HepG2 (cell line): Measurements from ENCODE around the gene MAPK8IP1. TPM values are rescaled to one million over a fixed set of nuclear protein-coding genes. Genes with fewer than 3 reads are reported as not detected.

Source experiments
- BORCS8-MEF2B ChIP-seq: sonication (generic); formaldehyde crosslinking; IDR thresholded peaks from 2 replicates; pipeline ENCODE4 v1.8.0; 2022; ENCODE audit warnings: mild to moderate bottlenecking, missing genetic modification reagents
- CHCHD3 ChIP-seq: sonication (generic); formaldehyde crosslinking; IDR thresholded peaks from 2 replicates; pipeline ENCODE4 v1.8.0; 2022; ENCODE audit warnings: mild to moderate bottlenecking, missing genetic modification reagents, moderate library complexity
- EP300 ChIP-seq, 3 experiments: sonication (generic) in 1 of 3; formaldehyde crosslinking in 1 of 3; IDR thresholded peaks; 2 replicates each; pipeline versions ENCODE4 v1.5.1 to v1.6.1; 2011 to 2020; ENCODE audit warnings: low read depth in 2 of 3, low read length in 2 of 3, borderline replicate concordance in 1 of 3, improper control_type of control experiment in 1 of 3, mild to moderate bottlenecking in 1 of 3, missing genetic modification reagents in 1 of 3, moderate library complexity in 1 of 3
- ISL2 ChIP-seq: sonication (generic); formaldehyde crosslinking; IDR thresholded peaks from 2 replicates; pipeline ENCODE4 v1.5.0; 2020; ENCODE audit warnings: missing genetic modification reagents
- KDM2A ChIP-seq: sonication (generic); formaldehyde crosslinking; IDR thresholded peaks from 2 replicates; pipeline ENCODE4 v1.4.0; 2020; ENCODE audit warnings: low read depth, missing genetic modification reagents, borderline replicate concordance
- KLF16 ChIP-seq, 2 experiments: sonication (generic) in 1 of 2; formaldehyde crosslinking in 1 of 2; IDR thresholded peaks; 2 replicates each; pipeline versions ENCODE4 v1.6.1 to v1.8.0; 2016 to 2023; ENCODE audit warnings: missing genetic modification reagents in 2 of 2, missing compliant biosample characterization in 1 of 2
- MEIS2 ChIP-seq: sonication (generic); formaldehyde crosslinking; IDR thresholded peaks from 2 replicates; pipeline ENCODE4 v1.9.0; 2021; ENCODE audit warnings: mild to moderate bottlenecking, missing genetic modification reagents
- MYC ChIP-seq: sonication (generic); formaldehyde crosslinking; IDR thresholded peaks from 2 replicates; pipeline ENCODE4 v1.9.0; 2021; ENCODE audit warnings: missing genetic modification reagents, borderline replicate concordance
- POGZ ChIP-seq: sonication (generic); formaldehyde crosslinking; IDR thresholded peaks from 2 replicates; pipeline ENCODE4 v1.4.0; 2020; ENCODE audit warnings: mild to moderate bottlenecking, missing genetic modification reagents
- RFXAP ChIP-seq: sonication (generic); formaldehyde crosslinking; IDR thresholded peaks from 2 replicates; pipeline ENCODE4 v1.4.0; 2020; ENCODE audit warnings: missing genetic modification reagents, borderline replicate concordance
- TCF7 ChIP-seq: sonication (generic); IDR thresholded peaks from 2 replicates; pipeline ENCODE4 v1.6.1; 2016; ENCODE audit warnings: antibody characterized with exemption, low read depth
- THAP11 ChIP-seq: IDR thresholded peaks from 2 replicates; pipeline ENCODE4 v1.6.1; 2016; ENCODE audit warnings: missing biosample characterization, missing genetic modification reagents
- YEATS2 ChIP-seq: sonication (generic); formaldehyde crosslinking; IDR thresholded peaks from 2 replicates; pipeline ENCODE4 v1.4.0; 2020; ENCODE audit warnings: missing genetic modification reagents, borderline replicate concordance
- ZKSCAN8 ChIP-seq: IDR thresholded peaks from 2 replicates; pipeline ENCODE4 v1.6.1; 2016; ENCODE audit warnings: borderline replicate concordance, missing genetic modification reagents, missing compliant biosample characterization
- ZNF331 ChIP-seq: sonication (generic); formaldehyde crosslinking; IDR thresholded peaks from 2 replicates; pipeline ENCODE4 v1.4.0; 2020; ENCODE audit warnings: missing genetic modification reagents
- ZNF598 ChIP-seq: sonication (generic); formaldehyde crosslinking; IDR thresholded peaks from 2 replicates; pipeline ENCODE4 v1.5.1; 2020; ENCODE audit warnings: mild to moderate bottlenecking, missing genetic modification reagents, borderline replicate concordance
- ZSCAN29 ChIP-seq: sonication (generic); formaldehyde crosslinking; conservative IDR thresholded peaks from 2 replicates; pipeline ENCODE4 v1.4.0; 2020; ENCODE audit warnings: mild to moderate bottlenecking, missing genetic modification reagents
- polyA plus RNA-seq, 8 experiments: library from polyadenylated mRNA; depleted of rRNA in 3 of 8; stranded (reverse) in 7 of 8; unstranded in 1 of 8; fragments of >200 nt; fragmentation: Illumina TruSeq in 4 of 8; extraction: Trizol in 4 of 8; gene quantifications; 2 replicates each; pipeline versions ENCODE4 v1.2.1 to v1.2.3, GENCODE V29; 2011 to 2016; ENCODE audit warnings: low read depth in 4 of 8, missing spikeins in 1 of 8, mixed read lengths in 1 of 8; ENCODE audit not compliant: insufficient read depth in 1 of 8
- total RNA-seq, 5 experiments: library from RNA; depleted of rRNA; stranded (reverse); fragments of >200 nt; fragmentation: Illumina TruSeq; extraction: Trizol; gene quantifications; 2 replicates each; pipeline ENCODE4 v1.2.3, GENCODE V29; 2016; ENCODE audit warnings: low read depth in 1 of 5
- TF ChIP-seq, protein P1 (sequence below): sonication (generic); formaldehyde crosslinking; IDR thresholded peaks from 2 replicates; pipeline ENCODE4 v1.4.0; 2020; ENCODE audit warnings: mild to moderate bottlenecking, missing genetic modification reagents
- TF ChIP-seq, protein P2 (sequence below): sonication (generic); formaldehyde crosslinking; IDR thresholded peaks from 2 replicates; pipeline ENCODE4 v1.5.0; 2020; ENCODE audit warnings: missing genetic modification reagents
- TF ChIP-seq, protein P3 (sequence below): sonication (generic); formaldehyde crosslinking; conservative IDR thresholded peaks from 2 replicates; pipeline ENCODE4 v1.4.0; 2020; ENCODE audit warnings: missing genetic modification reagents
- TF ChIP-seq, protein P4 (sequence below): sonication (generic); formaldehyde crosslinking; IDR thresholded peaks from 2 replicates; pipeline ENCODE4 v1.9.0; 2022; ENCODE audit warnings: missing genetic modification reagents, mild to moderate bottlenecking, borderline replicate concordance

The MAPK8IP1 gene
- total and polyA plus RNA-seq, 2 of the 13 experiments (the other 11 are each of a cell fraction or from before 2014, with no cell fraction given), result 2.2 to 4.2 TPM

DNA sequence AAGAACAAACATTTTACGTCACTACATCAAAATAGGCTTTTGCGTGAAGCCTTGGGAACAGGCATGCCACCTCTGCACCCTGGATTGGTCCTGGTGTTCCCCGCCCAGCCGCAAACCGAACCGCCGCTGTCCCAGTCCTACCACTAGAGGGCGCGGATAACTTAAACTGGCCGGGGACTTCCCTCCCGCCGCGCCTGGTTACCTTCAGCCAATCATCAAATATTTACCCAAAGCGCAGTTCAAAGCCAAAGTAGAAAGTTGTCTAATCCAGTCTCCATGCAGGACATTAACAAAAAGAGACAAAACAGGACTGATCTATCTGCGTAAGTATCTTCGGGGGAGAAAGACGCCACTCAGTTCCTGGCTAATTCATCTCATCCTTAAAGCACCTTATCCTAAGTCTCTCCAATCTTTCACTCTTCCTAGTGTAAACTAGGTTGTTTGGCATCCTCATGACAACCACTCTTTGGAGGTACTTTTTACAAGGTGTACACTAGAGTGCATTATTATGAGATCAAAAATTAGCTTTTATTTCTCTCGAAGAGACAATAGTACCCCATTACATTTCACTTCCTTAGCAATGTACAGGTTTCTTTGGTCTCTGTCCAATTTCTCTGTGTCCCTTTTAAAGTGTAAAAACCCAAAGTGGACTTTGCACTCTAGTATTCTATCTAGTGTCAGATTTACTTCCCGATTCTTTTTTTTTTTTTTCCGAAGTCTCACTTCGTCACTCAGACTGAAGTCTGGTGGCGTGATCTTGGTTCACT, 42.1 kb upstream of the MAPK8IP1 start (continued):
- TF ChIP-seq ZNF331 (peak; percentile 63; the same call in 1 of the 2 replicates), ZKSCAN8 (0 out of 2 replicates have a peak, but pooled peaks have one; percentile 8), ZNF598 (CRISPR knock-in tag) (peak; percentile 83), POGZ (CRISPR knock-in tag) (0 out of 2 replicates have a peak, but pooled peaks have one; percentile 21), ISL2 (0 out of 2 replicates have a peak, but pooled peaks have one; percentile 44), MEIS2 (CRISPR knock-in tag) (0 out of 2 replicates have a peak, but pooled peaks have one; percentile 44), CHCHD3 (no peak), YEATS2 (CRISPR knock-in tag) (0 out of 2 replicates have a peak, but pooled peaks have one; percentile 13), EP300 (IDR thresholded peaks at IDR 0.05; ENCODE audit: low read depth in 2 of 2, low read length in 2 of 2) (peak in 1 of 2 experiments; percentile 30; a peak in 3 of 4 replicates), EP300 (CRISPR knock-in tag; IDR thresholded peaks at IDR 0.05; ENCODE audit: borderline replicate concordance) (peak; percentile 26; the same call in 1 of the 2 replicates), KDM2A (CRISPR knock-in tag) (peak; percentile 68; the same call in 1 of the 2 replicates), BORCS8-MEF2B (peak; percentile 62; the same call in 1 of the 2 replicates), ZSCAN29 (CRISPR knock-in tag) (no peak), MYC (CRISPR knock-in tag) (peak; percentile 30; the same call in 1 of the 2 replicates), RFXAP (CRISPR knock-in tag) (peak; percentile 58; the same call in 1 of the 2 replicates), TCF7 (peak; percentile 78), KLF16 (CRISPR knock-in tag; IDR thresholded peaks at IDR 0.05) (peak in 1 of 2 experiments; percentile 63; a peak in 2 of 4 replicates), THAP11 (CRISPR knock-in tag) (peak; percentile 37; the same call in 1 of the 2 replicates)
- TF ChIP-seq, protein P1, sequence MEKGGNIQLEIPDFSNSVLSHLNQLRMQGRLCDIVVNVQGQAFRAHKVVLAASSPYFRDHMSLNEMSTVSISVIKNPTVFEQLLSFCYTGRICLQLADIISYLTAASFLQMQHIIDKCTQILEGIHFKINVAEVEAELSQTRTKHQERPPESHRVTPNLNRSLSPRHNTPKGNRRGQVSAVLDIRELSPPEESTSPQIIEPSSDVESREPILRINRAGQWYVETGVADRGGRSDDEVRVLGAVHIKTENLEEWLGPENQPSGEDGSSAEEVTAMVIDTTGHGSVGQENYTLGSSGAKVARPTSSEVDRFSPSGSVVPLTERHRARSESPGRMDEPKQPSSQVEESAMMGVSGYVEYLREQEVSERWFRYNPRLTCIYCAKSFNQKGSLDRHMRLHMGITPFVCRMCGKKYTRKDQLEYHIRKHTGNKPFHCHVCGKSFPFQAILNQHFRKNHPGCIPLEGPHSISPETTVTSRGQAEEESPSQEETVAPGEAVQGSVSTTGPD (CRISPR knock-in tag), result no peak
- TF ChIP-seq, protein P2, sequence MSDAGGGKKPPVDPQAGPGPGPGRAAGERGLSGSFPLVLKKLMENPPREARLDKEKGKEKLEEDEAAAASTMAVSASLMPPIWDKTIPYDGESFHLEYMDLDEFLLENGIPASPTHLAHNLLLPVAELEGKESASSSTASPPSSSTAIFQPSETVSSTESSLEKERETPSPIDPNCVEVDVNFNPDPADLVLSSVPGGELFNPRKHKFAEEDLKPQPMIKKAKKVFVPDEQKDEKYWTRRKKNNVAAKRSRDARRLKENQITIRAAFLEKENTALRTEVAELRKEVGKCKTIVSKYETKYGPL (CRISPR knock-in tag), result no peak
- TF ChIP-seq, protein P3, sequence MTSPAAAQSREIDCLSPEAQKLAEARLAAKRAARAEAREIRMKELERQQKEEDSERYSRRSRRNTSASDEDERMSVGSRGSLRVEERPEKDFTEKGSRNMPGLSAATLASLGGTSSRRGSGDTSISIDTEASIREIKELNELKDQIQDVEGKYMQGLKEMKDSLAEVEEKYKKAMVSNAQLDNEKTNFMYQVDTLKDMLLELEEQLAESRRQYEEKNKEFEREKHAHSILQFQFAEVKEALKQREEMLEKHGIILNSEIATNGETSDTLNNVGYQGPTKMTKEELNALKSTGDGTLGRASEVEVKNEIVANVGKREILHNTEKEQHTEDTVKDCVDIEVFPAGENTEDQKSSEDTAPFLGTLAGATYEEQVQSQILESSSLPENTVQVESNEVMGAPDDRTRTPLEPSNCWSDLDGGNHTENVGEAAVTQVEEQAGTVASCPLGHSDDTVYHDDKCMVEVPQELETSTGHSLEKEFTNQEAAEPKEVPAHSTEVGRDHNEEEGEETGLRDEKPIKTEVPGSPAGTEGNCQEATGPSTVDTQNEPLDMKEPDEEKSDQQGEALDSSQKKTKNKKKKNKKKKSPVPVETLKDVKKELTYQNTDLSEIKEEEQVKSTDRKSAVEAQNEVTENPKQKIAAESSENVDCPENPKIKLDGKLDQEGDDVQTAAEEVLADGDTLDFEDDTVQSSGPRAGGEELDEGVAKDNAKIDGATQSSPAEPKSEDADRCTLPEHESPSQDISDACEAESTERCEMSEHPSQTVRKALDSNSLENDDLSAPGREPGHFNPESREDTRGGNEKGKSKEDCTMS (CRISPR knock-in tag), result no peak
- TF ChIP-seq, protein P4, sequence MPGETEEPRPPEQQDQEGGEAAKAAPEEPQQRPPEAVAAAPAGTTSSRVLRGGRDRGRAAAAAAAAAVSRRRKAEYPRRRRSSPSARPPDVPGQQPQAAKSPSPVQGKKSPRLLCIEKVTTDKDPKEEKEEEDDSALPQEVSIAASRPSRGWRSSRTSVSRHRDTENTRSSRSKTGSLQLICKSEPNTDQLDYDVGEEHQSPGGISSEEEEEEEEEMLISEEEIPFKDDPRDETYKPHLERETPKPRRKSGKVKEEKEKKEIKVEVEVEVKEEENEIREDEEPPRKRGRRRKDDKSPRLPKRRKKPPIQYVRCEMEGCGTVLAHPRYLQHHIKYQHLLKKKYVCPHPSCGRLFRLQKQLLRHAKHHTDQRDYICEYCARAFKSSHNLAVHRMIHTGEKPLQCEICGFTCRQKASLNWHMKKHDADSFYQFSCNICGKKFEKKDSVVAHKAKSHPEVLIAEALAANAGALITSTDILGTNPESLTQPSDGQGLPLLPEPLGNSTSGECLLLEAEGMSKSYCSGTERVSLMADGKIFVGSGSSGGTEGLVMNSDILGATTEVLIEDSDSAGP (CRISPR knock-in tag), result peak; percentile 44; the same call in 1 of the 2 replicates
